ENCODE measurements around the gene PPP2R2B.

Gene PPP2R2B

GRCh38 chr5:146656703-146657102 lies 221.9 kb downstream of the PPP2R2B start:
- no peak for TF ChIP-seq CTCF (IDR thresholded peaks at IDR 0.05; ENCODE audit: low read depth, low read length)
- in situ Hi-C loops (cut with HindIII; ENCODE audit: low sequenced_read_pairs): no loop called here
- no peak for DNase-seq (ENCODE audit: low read depth, low spot score)
- H3K4me3 ChIP-seq (ENCODE audit: low read depth, low read length): no peak overlapping the region

GRCh38 chr5:146653560-146653959 lies 225.0 kb downstream of the PPP2R2B start:
- DNase-seq (ENCODE audit: low read depth, low spot score): no peak
- TF ChIP-seq CTCF (IDR thresholded peaks at IDR 0.05; ENCODE audit: low read depth, low read length): no peak
- in situ Hi-C loops (cut with HindIII; ENCODE audit: low sequenced_read_pairs): no loop called here
- no peak overlapping the region for H3K4me3 ChIP-seq (ENCODE audit: low read depth, low read length)

DNA sequence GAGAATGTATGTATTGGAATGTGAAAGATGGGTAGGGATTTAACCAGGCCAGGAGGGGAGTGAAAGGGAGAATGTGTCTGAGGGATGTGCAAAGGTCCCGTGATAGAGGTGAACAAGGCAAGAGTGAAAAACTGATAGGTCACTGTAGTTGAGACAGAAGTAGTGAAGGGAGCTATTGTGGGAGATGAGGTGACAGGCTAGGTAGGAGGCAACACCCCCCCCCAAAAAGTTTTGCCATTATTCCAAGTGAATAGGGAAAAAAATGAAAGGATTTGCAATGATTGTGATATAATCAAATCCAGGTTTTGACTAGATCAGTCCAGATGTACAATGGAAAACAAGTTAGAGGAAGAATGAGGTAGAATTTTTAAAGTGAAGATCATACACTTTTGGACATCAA lies 226.0 kb downstream of the PPP2R2B start:
- in situ Hi-C loops (cut with HindIII; ENCODE audit: low sequenced_read_pairs): no loop called here
- DNase-seq (ENCODE audit: low read depth, low spot score): no peak
- no peak overlapping the region for H3K4me3 ChIP-seq (ENCODE audit: low read depth, low read length)
- no peak for TF ChIP-seq CTCF (IDR thresholded peaks at IDR 0.05; ENCODE audit: low read depth, low read length)

DNA sequence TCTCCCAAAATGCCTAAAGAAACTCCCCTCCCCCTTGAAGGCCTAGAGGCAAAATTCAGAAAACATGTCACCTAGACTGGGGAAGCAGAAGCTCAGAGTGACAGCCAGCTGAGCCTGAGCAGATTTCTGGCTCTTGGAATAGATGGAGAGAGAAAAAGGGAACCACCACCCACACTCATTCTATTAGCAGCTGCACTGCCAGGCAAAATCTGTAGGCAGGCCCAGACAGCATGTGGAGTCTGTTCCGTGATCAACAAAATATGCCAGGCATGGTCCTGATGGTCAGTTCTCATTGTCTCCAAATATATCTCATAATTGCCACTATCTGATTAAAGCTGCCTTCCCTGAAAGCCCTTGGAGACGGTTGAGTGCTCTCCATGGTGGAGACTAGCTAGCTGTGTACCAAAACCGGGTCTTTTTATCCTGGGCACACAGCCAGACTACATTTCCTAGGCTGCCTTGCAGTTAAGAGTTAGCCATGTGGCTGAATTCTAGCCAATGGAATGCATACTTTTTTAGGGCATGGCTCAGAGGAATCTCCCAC lies 230.8 kb downstream of the PPP2R2B start:
- H3K4me3 ChIP-seq (ENCODE audit: low read depth, low read length): no peak overlapping the region
- DNase-seq (ENCODE audit: low read depth, low spot score): peak; percentile 9
- in situ Hi-C loops (cut with HindIII; ENCODE audit: low sequenced_read_pairs): no loop called here
- no peak for TF ChIP-seq CTCF (IDR thresholded peaks at IDR 0.05; ENCODE audit: low read depth, low read length)

DNA sequence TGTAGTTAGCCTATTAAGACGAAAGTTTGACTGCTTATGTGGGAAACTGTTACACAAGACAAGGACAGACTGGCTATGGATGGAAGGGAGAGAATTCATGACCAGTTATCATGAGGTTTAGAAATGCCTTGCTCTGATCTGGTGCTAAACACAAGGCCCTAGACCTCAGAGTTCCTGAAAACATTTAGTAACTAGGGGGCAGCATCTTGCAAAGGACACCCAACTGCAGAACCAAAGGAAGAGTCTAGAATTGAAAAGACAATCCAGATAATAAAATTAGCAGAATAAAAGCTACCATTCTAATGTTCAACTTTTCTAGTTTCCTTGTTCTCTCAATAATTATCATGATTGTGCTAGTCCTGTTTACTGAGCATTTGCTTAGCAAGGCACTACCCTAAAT lies 232.1 kb downstream of the PPP2R2B start:
- in situ Hi-C loops (cut with HindIII; ENCODE audit: low sequenced_read_pairs): no loop called here
- TF ChIP-seq CTCF (IDR thresholded peaks at IDR 0.05; ENCODE audit: low read depth, low read length): no peak
- no peak for DNase-seq (ENCODE audit: low read depth, low spot score)
- H3K4me3 ChIP-seq (ENCODE audit: low read depth, low read length): no peak overlapping the region

DNA sequence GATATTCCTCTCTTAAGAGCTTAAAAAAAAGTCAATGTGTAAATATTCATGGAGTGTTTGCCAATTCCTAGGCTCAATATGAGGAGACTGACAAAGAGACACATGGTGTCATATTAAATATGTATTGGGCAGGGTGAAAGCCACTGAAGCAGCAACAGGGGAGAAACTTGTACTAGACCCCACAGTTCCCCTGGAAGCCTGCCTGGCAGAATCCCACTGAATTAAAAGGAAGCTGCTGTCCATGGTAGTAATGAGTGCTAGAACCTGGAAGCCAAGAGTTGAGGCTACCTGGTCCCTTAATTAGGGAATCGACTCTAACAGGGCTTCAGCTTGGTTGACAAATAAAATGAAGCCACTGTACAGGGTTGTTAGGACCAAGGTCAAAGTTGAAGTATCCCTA lies 233.2 kb downstream of the PPP2R2B start:
- no peak overlapping the region for H3K4me3 ChIP-seq (ENCODE audit: low read depth, low read length)
- in situ Hi-C loops (cut with HindIII; ENCODE audit: low sequenced_read_pairs): no loop called here
- TF ChIP-seq CTCF (IDR thresholded peaks at IDR 0.05; ENCODE audit: low read depth, low read length): no peak
- no peak for DNase-seq (ENCODE audit: low read depth, low spot score)

DNA sequence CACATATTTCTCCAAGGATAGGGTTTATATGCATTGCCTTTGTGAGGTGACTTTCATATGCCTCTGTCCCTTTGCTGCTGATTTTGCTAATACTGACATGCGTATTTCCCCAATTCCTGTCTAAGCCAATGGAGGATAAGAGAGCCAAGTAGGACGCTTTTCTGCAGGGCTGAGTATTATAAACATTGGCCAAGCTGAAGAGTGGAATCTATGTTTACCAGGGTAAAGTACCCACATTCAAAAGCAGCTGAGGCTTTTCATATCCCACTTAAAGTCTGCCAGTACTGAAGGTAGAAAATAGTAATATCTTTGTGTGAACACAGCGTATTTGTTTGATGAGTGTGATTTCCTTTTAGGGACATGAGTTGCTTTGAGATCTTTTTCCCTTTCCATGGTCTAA lies 233.7 kb downstream of the PPP2R2B start:
- DNase-seq (ENCODE audit: low read depth, low spot score): no peak
- H3K4me3 ChIP-seq (ENCODE audit: low read depth, low read length): no peak overlapping the region
- in situ Hi-C loops (cut with HindIII; ENCODE audit: low sequenced_read_pairs): no loop called here
- TF ChIP-seq CTCF (IDR thresholded peaks at IDR 0.05; ENCODE audit: low read depth, low read length): no peak
